HG02884 (cell line): ENCODE data around the gene CBL.

Experiments used
- ATAC-seq: cut with Tn5 transposase; IDR thresholded peaks from one replicate; pipeline ENCODE4 v1.9.1; 2021; ENCODE audit warnings: mild to moderate bottlenecking, moderate library complexity; ENCODE audit not compliant: unreplicated experiment

Gene CBL

DNA sequence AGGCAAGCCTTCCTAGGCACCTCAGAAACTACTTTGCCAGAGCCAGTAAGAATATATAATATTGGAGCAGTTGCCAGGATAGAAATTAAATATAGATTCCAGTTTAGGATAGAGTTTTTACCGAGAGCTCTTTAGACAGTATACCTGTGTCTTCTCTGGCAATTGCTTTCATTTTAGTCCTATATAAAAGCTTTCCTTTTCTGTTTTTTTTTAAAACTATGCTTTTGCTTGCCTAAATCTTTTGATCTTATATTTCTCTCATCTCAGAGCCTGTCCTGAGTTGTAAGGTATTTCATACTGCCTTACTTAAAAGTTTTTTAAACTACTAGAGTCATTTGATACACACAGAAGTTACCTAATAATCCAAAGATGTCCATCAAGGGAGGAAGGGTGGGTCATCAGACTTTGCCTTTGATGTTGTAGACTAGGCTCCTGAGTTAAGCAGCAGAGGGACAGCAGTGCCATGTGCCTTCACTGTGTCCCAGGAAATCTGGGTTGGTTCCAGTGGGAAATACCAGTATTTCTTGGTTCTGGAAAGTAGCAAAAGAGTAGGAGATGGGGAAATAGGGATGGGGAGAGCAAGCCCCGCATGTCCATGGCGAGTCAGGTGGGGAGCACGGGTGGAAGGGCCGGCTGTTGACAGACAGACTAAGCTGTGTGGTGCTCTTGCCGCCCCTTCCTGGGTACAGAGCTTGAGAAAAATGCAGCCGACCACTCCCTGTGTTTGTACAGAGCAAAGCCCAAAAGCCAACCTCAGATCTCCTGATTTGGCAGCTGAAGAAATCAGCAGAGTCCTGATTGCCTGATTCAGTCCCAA is 99.6 kb downstream of the CBL start:
- ATAC-seq = no peak

DNA sequence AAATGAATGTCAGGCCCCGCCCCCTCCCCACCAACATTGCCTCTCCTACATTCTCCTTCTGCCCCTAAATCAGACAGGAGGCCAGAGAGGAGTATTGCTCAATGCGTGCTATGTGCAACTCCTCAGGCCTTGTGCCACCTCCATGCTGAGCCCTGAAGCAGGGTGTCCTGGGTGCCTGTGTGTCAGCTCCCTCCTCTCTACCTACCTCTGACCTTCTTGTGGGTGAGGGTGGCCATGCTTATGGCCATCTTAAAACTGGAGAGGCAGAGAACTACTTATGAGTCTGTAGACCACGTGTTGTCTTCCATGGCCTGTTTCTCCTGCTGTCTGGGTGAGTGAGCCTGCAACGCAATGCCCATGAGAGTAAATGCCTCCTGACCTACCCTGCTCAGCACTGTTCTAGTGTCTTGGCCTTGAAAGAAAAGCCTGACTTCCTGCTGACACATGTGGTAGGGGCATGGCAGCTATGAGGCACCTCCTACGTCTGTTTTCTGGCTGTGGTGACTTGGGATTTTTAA is 100.3 kb downstream of the CBL start:
- no peak for ATAC-seq

DNA sequence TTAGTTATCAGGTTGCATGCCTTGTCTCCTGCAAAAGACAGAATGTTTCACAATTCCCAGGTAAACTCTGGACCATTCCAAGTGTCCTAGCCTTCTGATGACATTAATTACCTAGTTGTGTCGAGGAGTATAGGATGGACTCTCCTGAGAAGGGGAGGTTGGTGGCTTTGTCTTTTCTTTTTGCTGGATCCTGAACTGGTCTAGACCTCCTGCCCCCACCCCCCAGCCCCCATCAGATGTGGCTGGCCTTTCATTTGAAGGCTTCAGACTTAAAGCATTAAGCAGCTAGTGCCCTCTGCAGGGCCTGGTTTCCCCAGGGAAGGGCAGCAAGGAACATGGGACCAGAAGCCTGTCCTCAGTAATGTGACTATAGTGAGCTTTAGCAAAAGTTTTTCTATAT is 101.1 kb downstream of the CBL start:
- no peak for ATAC-seq

DNA sequence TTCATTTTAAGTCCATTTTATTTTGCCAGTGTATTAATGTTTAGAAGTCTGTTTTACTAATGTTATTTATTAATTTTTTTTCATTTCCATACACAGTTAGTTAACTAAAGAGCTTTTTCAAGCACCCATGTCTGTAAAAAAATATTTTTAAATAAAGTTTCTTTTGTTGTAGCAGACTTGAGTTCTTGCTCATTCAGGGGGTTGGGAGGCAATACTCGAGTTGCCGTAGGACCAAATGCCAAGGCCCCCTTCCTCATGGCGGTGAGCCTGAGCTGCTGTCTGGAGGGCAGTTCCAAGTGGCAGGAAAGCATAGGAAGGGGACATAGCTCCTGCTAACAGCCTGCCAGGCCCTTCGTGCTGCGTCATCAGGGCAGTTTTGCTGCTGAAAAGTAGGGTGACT is 101.8 kb downstream of the CBL start:
- no peak for ATAC-seq

DNA sequence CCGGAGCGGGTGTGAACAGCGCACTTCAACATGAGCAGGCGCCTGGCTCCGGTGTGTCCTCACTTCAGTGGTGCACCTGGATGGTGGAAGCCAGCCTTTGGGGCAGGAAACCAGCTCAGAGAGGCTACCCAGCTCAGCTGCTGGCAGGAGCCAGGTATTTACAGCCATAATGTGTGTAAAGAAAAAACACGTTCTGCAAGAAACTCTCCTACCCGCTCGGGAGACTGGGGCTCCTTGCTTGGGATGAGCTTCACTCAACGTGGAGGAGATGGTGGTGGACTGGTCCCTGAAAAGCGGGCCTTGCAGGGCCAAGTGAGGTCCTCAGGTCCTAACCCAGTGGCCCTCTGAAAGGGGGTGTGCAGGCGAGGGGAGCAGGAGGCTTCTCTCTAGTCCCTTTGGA is 103.3 kb downstream of the CBL start:
- ATAC-seq = no peak

DNA sequence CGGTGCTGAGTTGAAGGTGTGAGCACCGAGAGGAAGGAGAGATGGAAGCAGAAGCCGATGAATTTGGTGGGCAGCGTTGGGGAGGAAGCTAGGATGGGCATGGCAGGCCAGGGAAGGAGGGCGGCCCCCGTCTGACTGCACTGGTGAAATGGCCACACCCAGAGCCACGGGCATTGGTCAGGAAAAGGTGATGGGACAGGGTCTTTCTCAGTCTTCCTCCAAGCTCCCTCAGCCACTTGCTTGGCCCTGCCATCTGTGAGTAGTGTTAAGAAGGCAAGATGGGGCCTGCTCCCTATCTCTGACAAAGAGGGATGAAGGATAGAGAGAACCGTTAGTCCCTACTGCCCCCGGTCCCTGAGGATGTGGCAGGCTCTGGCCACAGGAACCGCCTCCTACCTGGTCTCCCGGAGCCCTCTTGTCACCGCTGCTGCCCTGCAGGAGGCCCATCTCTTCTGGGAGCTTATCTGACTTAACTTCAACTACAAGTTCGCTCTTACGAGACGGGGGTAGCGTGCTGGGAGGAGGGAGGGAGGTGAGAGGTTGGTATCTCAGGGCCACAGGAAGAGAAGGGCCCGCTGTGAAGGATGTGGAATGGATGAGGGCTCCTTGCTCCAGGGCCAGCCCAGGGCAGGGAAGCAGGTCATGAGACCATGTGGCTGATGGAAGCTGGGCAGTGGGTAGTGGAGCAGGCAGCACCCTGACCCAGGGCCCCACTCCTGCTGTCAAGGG is 104.0 kb downstream of the CBL start:
- ATAC-seq = no peak

DNA sequence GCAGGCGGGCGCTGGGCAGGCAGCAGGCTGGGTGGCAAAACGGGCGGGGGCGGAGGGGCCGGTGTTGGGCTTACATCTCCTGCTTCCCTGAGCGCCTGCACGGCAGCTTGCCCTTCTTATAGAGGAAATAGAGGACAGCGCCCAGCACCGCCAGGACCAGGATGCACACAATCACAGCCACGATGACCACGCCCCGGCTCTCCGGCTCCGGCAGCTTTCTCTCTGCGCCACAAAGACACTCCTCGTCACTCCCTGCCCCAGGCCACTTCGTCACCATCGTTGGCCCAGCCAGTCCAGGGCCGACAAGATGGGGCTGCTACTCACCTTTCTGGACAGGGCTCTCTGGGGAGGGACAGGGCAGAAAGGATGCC is 104.5 kb downstream of the CBL start:
- ATAC-seq = no peak

DNA sequence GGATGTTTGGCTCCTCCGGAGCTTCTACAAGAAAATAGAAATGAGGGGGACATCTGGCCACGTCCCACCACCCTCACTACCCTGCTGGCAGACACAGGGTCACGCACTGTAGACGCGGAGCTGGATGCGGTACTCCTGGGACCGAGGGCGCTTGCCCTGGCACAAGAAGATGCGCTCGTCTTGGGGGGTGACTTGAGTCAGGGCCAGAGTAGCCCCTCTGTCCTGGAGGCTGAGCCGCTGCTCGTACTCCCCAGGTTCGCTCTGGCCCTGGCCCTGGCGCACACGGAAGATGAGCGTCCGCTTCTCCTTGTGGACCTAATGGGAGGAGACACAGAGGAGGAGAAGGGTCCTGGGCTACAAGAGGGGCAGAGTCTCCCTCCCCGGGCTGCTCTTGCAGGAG is 108.6 kb downstream of the CBL start:
- ATAC-seq = no peak

DNA sequence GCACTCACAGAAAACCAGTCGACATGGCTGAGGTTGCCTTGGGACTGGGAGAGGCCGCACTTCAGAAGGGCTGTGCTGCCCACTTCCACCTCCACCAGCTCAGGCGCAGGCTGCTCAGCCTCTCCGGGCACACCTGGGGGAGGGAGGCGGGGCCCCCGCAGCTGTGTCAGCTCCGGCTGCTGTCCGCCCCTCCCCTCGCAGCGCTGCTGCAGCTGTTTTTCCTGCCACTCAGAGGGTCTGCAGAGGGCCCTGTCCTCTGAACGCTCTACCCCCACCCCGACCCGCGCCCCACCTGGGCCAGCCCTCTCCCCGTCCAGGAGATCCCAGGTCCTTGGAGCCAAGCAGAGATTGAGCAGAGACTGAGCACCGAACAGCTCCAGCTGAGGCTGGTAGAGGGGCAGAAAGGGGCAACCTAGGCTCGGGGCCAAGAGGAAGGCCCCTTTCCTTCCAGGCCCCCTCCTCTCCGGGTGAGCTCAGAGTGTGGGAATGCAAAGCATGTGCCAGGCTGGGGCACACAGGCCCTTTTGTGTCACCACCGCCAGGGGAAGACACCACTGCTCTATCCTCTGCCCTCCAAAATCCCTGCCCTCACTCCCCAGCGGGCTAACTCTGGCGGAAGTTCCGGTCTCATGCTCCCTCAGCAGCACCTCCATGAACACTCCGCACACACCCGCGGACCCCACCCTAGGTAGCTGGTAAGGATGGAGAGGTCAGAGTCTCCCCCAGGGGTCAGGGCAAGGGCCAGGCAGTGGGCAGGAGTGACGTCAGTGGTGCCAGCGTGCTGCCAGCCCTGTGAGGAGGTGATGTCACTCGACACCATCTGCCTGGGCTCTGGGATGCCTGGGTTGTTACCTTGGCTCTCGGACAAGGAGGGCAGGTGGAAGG is 109.2 kb downstream of the CBL start:
- ATAC-seq = no peak

DNA sequence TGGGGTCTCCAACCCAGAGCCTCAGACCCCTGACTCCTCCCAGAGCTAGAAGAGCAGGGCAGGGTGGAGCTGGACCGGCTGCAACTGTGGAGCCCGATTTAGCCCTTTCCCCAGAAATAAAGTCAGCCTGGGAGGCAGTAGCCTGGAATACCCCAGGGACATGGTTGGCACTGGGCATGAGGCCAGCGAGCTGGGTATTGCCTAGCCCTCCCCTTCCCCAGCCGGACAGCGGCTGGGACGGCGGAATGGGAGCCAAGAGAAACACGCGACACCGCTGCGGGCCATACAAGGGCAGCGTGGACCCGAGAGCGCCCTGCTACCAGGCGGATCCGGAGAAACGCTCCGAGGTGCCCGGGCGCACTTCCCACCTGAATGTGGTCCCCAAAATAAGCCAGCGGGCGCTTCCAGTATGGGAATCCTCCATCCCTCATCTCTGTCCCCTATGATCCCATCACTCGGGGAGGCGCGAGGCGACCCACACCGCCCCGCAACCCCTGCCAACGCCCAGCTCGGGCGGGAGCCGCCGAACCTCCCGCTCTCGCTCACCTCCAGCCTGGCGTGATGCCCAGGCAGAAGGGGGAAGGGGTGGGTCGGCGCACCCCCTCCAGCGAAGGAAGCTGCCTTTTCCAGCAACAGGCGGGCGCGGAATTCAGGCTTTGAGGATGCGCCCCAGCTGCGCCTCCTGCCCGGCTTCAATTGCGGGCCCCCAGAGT is 110.0 kb downstream of the CBL start:
- no peak for ATAC-seq

DNA sequence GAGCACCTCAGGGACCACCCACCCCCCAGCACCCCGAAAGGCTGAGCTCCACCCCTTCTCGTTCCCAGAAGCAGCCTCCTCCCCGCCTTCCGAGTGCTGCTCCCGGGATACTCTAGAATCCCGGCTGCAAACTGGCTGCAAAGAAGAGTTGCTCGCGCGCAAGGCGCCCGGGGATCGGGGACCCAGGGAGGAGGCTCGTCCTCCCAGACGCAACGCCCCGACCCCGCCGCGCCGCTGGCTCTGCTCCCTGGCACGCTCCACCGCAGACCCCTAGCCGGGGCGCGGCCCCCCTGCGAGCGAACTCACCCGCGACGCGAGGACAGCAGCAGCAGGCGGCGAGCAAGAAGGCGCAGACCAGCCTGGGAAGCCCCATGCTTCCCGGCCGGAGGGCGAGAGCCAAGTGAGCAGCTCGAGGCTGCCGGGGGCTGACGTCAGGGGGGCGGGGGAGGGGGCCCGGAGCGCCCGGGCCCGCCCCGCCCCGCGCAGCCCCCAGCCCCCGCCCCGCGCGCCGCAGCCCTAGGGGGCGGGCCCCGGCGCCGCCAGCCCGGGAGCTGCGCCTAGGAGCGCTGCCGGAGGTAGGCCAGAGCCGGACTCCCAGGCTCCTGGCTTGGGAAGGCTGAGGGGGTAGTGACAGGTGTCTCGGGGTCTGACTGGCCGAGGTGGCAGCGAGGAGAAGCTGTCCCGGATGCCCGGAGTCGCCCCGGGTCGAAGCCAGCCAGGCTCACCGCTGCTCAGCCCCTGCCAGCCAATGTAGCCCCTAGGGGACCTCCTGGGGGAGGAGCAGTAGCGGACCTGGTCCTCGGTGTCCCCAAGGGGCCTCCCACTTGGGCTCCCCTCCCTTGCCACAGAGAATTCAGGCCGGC is 110.8 kb downstream of the CBL start, which contains the start of gene MCAM:
MCAM (minus strand) TSS at position 402 of the 863 bp plus-strand sequence; CDS start at position 373, 29 bp downstream.
- no peak for ATAC-seq

DNA sequence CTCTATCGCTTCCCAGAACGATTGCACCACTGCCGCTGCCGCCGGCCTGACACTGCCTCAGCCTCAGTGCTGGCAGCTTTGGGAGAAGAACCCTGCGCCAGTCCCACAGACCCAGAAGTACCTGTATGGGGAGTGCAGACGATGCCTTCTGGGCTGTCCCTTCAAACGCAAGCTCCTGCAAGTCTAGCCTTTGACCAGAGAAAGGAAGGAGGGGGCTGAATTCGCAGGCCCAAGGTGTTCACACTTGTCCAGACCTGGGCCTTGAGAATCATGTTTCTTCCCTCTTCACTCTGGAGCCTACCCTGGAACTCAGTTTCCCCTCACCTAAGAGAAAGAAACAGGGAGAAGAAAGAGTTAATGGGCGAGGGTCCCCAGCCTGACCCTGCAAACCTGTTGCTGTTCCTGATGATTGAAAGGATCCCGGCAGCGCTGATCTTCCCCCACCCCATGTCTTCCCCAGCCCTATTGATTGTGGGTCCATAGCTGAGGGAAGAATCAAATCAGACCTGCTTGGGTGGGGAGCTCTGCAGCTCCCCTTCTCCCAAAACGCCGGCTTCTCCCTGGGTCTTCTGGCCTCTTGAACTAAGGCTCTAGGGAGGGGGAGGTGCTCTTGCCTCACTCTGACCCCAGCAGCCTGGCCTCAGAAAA is 111.6 kb downstream of the CBL start:
- no peak for ATAC-seq

DNA sequence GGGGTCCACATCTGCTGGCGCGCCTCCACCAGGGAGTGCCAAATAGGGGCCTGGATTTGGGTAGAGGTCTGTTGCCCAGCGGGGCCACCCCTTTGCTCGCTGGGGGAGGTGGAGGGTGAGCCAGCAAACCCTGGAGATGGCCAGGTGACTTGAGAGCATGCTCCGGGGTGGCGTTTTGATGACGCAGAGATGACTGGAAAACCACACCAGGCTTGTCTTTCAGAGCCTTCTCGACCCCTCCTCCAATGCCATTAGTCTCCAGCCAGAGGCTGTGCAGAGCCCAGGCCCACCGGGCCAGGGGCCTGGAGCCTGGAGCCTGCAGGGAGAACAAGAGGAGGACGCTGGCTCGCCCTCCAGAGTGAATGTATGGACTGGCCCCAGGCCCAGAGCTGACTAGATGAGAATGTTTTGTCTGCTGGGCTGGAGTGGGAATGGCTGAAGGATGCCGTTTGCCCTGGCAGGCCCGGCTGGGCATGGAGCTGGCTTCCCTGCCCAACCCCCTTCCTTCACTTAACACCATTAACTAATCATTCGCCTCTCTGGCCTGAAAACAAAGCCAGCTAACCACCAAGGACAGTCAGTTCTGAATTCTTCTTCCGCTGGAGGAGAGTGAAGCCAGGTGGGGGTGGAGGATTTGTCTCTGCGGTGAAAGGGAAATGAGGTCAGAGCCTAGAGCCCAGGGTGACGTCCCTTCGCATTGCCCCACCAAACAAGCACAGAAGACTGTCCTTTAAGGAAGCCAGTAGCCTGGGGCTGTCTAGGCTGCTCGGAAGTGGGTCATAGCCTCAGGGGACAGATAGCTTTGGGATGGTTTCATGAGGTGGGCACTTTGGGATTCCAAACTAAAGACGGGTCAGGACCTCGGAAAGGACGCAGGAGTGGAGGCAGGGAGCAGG is 112.3 kb downstream of the CBL start:
- ATAC-seq = no peak

DNA sequence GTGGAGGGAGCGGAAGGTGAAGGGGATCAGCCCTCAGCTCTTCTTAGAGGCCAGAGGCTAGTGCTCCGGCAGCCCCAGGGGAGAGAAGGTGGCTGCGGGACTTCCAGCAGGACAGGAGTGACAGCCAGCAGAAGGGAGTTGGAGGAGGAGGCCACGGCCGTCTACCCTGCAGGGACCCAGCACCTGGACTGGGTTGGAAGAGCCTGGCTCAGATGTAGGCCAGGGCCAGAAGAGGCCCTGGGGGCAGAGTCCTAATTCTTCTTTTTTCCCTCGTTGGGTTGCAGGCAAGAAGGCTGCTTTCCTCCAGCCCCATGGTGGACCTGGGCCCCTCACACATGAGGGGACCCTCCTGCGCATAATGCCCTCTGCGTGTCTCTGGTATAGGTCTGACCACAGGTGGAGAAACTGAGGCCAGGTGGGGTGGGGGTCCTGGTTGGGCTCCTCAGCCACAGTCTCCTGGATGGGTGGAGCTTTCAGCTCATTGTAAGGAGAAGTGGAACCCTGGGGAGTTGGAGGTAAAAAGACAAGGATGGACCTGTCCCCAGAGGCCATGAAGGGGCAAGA is 113.1 kb downstream of the CBL start:
- no peak for ATAC-seq

DNA sequence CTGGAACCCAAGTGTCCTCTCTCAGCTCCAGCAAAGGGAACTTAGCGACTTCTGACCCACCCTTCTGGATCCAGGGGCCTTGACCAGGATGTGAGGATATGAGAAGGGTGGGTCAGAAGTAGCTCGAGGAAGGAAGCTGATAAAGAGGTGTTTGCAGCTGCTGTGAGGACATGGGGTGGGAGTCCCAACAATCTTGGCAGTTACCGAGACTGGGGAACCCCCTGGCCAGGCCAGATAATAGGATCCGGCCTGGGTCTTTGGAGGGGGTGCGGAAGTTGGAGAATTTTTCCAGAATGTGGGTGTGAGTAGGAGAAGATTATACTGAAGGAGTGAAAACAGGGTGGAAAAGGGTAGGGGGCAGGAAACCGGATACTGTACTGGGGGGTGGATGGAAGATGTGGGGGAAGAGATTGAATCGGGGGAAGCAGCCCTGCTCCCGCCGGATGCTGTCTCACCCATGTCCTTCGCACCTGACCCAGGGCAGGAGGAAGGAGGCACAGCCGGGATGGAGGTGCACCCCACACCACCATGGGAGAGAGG is 113.6 kb downstream of the CBL start:
- ATAC-seq = no peak

DNA sequence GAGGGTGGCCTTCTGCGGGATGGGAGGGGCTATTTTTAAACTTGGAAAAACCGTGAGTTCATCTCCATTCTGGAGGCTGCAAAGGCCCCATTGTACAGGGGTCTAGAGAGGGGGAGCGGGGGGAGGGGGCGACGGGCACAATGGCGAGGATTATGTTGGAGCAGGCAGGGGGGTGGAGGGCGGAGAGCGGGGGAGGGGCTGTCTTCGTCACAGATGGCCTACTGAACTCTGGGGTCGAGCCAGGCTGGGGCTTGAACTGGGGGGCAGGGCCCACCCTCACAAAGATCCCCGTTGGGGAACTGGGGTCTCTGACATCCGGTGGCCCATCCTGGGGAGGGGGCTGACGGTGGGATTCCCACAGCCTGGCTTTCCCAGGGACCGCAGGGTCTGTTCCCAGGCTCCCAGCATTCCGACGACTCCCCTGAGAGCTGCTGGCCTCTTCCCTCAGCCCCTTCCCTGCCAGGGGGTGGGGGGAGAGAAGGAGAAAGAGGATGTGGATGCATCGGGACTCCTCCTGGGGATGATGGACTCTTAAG is 114.2 kb downstream of the CBL start:
- no peak for ATAC-seq
